Nephron progenitor cell (in vitro differentiated cells): ENCODE measurements around the gene TNRC6B.
A peak's percentile ranks its signal among the peaks of the same experiment; 100 is the strongest.
"Not testable (repeated sequence)": the region's sequence is repeated elsewhere in the genome, so short reads cannot be mapped to it uniquely, and the experiment has no call there.

ENCODE experiments used
- DNase-seq: peaks from one replicate; pipeline ENCODE4 v3.0.0; 2021
- H3K27ac Mint-ChIP-seq: 2 replicates; pipeline ENCODE4 v1.8.0; 2021; ENCODE audit warnings: mild to moderate bottlenecking, moderate library complexity, mixed read lengths
- H3K27me3 Mint-ChIP-seq: 2 replicates; pipeline ENCODE4 v1.8.0; 2021; ENCODE audit warnings: mild to moderate bottlenecking, low read depth, mixed read lengths; ENCODE audit not compliant: poor library complexity
- H3K36me3 Mint-ChIP-seq: 2 replicates; pipeline ENCODE4 v1.8.0; 2021; ENCODE audit warnings: low read depth, mixed read lengths
- H3K4me1 Mint-ChIP-seq: 2 replicates; pipeline ENCODE4 v1.8.0; 2021; ENCODE audit warnings: mixed read lengths
- H3K4me3 Mint-ChIP-seq: 2 replicates; pipeline ENCODE4 v1.8.0; 2021; ENCODE audit warnings: mild to moderate bottlenecking, moderate library complexity, mixed read lengths
- H3K9me3 Mint-ChIP-seq: 2 replicates; pipeline ENCODE4 v1.8.0; 2021; ENCODE audit warnings: mild to moderate bottlenecking, moderate library complexity, mixed read lengths
- TF ChIP-seq, protein P1 (sequence below): fragments of 200-600 bp; sonication (generic); IDR thresholded peaks from 2 replicates; pipeline ENCODE4 v1.5.0; 2021; ENCODE audit warnings: antibody characterized with exemption

TNRC6B gene

DNA sequence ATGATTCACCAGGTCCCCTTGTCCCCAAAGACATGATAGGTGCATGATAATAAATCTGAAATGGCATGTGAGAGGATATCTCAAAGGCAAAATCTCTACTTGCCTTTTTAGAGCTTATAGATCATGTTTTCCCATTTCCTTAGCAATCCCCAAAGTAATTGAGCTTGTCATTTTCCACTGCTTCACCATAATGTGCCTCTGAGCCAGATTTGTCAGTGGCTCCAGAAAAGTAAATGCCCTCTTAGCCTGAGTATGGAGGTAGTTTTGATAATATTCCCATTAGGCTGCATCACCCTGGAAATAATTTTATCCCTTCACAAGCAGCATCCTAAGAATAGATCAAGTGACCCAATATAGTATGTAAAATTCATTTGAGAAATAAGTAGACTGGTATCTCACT is 131.9 kb downstream of the TNRC6B start:
- Mint-ChIP-seq H3K36me3 (peaks cover 71% of the 10 kb centered on the region), H3K9me3 (no peaks in the 10 kb centered on the region), H3K27ac (no peak overlapping the region), H3K27me3 (no peaks in the 10 kb centered on the region), H3K4me3 (no peak overlapping the region), H3K4me1 (peaks cover 24% of the 10 kb centered on the region)
- no peak for DNase-seq
- TF ChIP-seq, protein P1, sequence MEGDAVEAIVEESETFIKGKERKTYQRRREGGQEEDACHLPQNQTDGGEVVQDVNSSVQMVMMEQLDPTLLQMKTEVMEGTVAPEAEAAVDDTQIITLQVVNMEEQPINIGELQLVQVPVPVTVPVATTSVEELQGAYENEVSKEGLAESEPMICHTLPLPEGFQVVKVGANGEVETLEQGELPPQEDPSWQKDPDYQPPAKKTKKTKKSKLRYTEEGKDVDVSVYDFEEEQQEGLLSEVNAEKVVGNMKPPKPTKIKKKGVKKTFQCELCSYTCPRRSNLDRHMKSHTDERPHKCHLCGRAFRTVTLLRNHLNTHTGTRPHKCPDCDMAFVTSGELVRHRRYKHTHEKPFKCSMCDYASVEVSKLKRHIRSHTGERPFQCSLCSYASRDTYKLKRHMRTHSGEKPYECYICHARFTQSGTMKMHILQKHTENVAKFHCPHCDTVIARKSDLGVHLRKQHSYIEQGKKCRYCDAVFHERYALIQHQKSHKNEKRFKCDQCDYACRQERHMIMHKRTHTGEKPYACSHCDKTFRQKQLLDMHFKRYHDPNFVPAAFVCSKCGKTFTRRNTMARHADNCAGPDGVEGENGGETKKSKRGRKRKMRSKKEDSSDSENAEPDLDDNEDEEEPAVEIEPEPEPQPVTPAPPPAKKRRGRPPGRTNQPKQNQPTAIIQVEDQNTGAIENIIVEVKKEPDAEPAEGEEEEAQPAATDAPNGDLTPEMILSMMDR, result no peak

DNA sequence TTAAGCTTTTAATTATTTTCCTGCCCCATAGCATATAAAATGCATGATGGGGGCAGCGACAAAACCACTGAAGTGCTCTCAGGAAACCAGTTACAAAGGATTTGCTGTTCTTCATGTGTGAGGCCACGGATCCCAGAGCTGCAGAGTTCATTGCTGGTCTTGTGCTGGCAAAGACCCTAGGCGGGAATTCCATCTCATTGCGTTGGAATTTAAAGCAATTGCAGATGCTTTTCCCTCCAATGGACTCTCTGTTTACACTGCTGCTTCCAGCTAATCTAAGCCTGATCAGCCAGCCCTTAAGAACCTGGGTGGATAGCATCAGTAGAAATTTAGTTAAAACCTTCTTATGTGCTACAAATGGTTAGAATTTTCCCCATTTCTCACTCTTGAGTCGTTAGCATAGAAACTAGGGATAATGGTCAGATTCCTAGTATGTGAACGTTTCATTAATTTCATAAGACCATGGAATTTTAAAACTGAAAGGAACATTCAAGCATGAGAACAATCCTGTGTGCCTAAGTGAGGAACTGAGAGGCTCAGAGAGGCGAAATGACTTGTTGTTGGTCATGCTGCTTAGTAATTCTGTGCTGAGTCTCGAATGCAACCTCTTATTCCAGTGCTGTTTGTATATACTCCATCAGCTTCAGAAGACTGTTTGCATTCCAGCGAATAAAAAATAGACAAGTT is 132.5 kb downstream of the TNRC6B start:
- DNase-seq, result no peak
- no peak overlapping the region for H3K4me3 Mint-ChIP-seq
- no peaks in the 10 kb centered on the region for H3K9me3 Mint-ChIP-seq
- TF ChIP-seq, protein P1, result no peak
- H3K36me3 Mint-ChIP-seq, result peaks cover 71% of the 10 kb centered on the region
- H3K27ac Mint-ChIP-seq, result no peak overlapping the region
- H3K27me3 Mint-ChIP-seq, result no peaks in the 10 kb centered on the region
- H3K4me1 Mint-ChIP-seq, result peaks cover 24% of the 10 kb centered on the region

DNA sequence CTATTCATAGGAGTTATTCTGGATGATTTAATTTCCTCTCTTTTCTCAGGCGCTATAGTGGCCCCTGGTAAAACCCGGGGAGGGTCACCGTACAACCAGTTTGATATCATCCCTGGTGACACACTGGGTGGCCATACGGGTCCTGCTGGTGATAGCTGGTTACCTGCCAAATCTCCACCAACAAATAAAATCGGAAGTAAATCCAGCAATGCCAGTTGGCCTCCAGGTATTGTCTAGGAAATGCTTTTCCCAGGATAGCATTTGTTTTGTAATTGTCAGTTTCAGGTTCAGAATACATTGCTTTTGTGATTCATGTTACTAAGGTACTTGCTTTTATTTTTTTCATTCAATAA is 133.0 kb downstream of the TNRC6B start:
- Mint-ChIP-seq H3K4me1 (peaks cover 24% of the 10 kb centered on the region), H3K27me3 (no peaks in the 10 kb centered on the region), H3K9me3 (no peaks in the 10 kb centered on the region), H3K4me3 (no peak overlapping the region), H3K27ac (peak overlapping the region; percentile 19), H3K36me3 (peaks cover 72% of the 10 kb centered on the region)
- TF ChIP-seq, protein P1, result no peak
- DNase-seq, result no peak

DNA sequence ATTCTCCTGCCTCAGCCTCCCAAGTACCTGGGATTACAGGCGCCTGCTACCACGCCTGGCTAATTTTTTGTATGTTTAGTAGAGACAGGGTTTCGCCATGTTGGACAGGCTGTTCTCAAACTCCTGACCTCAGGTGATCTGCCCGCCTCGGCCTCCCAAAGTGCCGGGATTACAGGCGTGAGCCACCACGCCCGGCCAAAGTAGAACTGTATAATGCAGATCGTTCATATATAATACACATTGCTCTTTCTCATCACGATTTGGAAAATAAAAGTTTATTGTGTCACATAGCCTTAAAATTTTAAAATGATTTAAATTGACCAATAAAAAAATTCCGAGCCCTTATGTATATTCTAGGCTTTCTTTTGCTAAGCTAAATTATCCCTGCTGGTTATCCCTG is 133.9 kb downstream of the TNRC6B start:
- not testable (repeated sequence) for H3K27me3 Mint-ChIP-seq, H3K9me3 Mint-ChIP-seq, DNase-seq
- H3K27ac Mint-ChIP-seq, result peak overlapping the region; percentile 96
- peaks cover 78% of the 10 kb centered on the region for H3K36me3 Mint-ChIP-seq
- H3K4me3 Mint-ChIP-seq, result peak overlapping the region; percentile 48
- peaks cover 24% of the 10 kb centered on the region for H3K4me1 Mint-ChIP-seq

DNA sequence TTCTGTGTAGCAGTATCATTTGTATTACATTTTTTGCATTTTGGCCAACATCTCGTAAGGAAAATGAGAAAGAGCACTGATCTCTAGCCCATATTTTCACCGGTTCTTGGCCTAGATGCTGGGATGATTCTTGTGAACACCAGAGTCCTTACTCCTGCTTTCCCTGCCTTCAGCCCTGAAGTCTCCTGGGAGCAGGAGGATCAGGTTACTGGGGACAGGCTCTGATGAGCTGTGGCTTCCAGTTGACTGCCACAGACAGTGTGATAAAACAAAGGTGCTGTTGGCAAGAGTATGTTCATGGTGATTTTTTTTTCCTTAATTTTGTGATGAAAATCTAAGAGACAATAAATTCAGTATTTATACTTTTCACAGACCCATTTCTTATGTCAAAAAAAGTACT is 134.3 kb downstream of the TNRC6B start:
- DNase-seq, result peak; percentile 55
- Mint-ChIP-seq H3K9me3 (no peaks in the 10 kb centered on the region), H3K36me3 (peaks cover 81% of the 10 kb centered on the region), H3K27me3 (no peaks in the 10 kb centered on the region), H3K27ac (peak overlapping the region; percentile 96), H3K4me1 (peaks cover 24% of the 10 kb centered on the region), H3K4me3 (peak overlapping the region; percentile 48)
- TF ChIP-seq, protein P1, result no peak

DNA sequence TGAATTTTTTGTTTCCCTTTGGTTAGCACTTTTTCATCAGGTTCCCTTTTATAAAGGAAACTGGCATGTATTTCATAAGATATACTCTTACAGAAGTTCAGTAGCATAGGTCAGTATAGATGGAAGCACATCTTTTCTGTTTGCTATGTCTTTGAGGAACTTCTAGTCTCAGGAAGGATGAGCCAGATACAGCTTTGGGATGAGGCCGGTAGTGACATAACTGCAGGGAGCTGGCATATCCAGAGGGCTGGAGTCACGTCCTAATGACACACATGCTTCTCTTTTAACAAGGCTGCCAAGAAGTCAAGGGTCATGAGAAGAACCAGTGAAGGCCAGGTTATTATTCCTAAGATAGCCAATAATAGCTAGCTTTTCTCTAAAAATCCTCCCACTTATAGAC is 135.3 kb downstream of the TNRC6B start:
- TF ChIP-seq, protein P1, result no peak
- no peak overlapping the region for H3K4me3 Mint-ChIP-seq
- no peaks in the 10 kb centered on the region for H3K9me3 Mint-ChIP-seq
- H3K27me3 Mint-ChIP-seq, result no peaks in the 10 kb centered on the region
- H3K36me3 Mint-ChIP-seq, result peaks cover 81% of the 10 kb centered on the region
- no peak for DNase-seq
- H3K27ac Mint-ChIP-seq, result no peak overlapping the region
- H3K4me1 Mint-ChIP-seq, result peaks cover 24% of the 10 kb centered on the region
